Embryonic facial prominence (tissue), 1 donor: ENCODE data around the gene SRGAP3.
A peak's percentile ranks its signal among the peaks of the same experiment; 100 is the strongest.

Experiments used
- DNase-seq: peaks from one replicate; pipeline ENCODE4 v3.0.0-alpha.2; 2016; ENCODE audit errors: extremely low spot score

SRGAP3 gene

GRCh38 chr3:9201955-9202354 is 47.5 kb downstream of the SRGAP3 start:
- no peak for DNase-seq

GRCh38 chr3:9201266-9201665 is 48.2 kb downstream of the SRGAP3 start:
- no peak for DNase-seq

- DNase-seq = no peak
Observed at GRCh38 chr3:9199775-9200174, 49.7 kb downstream of the SRGAP3 start.

GRCh38 chr3:9198899-9199335 is 50.5 kb downstream of the SRGAP3 start:
- no peak for DNase-seq

- DNase-seq = no peak
Observed at GRCh38 chr3:9198261-9198660, 51.2 kb downstream of the SRGAP3 start.

- no peak for DNase-seq
Observed at GRCh38 chr3:9196020-9196419, 53.4 kb downstream of the SRGAP3 start.

- no peak for DNase-seq
Observed at GRCh38 chr3:9195390-9195789, 54.1 kb downstream of the SRGAP3 start.

- DNase-seq = no peak
Observed at GRCh38 chr3:9194509-9195184, 54.8 kb downstream of the SRGAP3 start.

GRCh38 chr3:9193633-9194195 is 55.7 kb downstream of the SRGAP3 start:
- DNase-seq = no peak

GRCh38 chr3:9193211-9193610 is 56.2 kb downstream of the SRGAP3 start:
- no peak for DNase-seq

GRCh38 chr3:9192248-9193025 is 57.0 kb downstream of the SRGAP3 start:
- no peak for DNase-seq

- DNase-seq = no peak
Observed at GRCh38 chr3:9190276-9190675, 59.2 kb downstream of the SRGAP3 start.

- DNase-seq = no peak
Observed at GRCh38 chr3:9188583-9188982, 60.9 kb downstream of the SRGAP3 start.

GRCh38 chr3:9185701-9186100 is 63.7 kb downstream of the SRGAP3 start:
- no peak for DNase-seq

GRCh38 chr3:9185046-9185445 is 64.4 kb downstream of the SRGAP3 start:
- DNase-seq = no peak

- DNase-seq = no peak
Observed at GRCh38 chr3:9184461-9184835, 65.0 kb downstream of the SRGAP3 start.

- peak; percentile 75 for DNase-seq
Observed at GRCh38 chr3:9183811-9184460, 65.5 kb downstream of the SRGAP3 start.

- DNase-seq = no peak
Observed at GRCh38 chr3:9183011-9183410, 66.4 kb downstream of the SRGAP3 start.

- DNase-seq = no peak
Observed at GRCh38 chr3:9180764-9181117, 68.7 kb downstream of the SRGAP3 start.

- DNase-seq = no peak
Observed at GRCh38 chr3:9179826-9180763, 69.4 kb downstream of the SRGAP3 start.

GRCh38 chr3:9178697-9179096 is 70.7 kb downstream of the SRGAP3 start:
- DNase-seq = no peak

- DNase-seq = no peak
Observed at GRCh38 chr3:9175421-9175820, 74.0 kb downstream of the SRGAP3 start.
